GM18907 (cell line): ENCODE results near the gene NTM.

Experiments used
- ATAC-seq: cut with Tn5 transposase; IDR thresholded peaks from one replicate; pipeline ENCODE4 v1.9.1; 2021; ENCODE audit warnings: mild to moderate bottlenecking, moderate library complexity; ENCODE audit not compliant: unreplicated experiment

NTM gene

DNA sequence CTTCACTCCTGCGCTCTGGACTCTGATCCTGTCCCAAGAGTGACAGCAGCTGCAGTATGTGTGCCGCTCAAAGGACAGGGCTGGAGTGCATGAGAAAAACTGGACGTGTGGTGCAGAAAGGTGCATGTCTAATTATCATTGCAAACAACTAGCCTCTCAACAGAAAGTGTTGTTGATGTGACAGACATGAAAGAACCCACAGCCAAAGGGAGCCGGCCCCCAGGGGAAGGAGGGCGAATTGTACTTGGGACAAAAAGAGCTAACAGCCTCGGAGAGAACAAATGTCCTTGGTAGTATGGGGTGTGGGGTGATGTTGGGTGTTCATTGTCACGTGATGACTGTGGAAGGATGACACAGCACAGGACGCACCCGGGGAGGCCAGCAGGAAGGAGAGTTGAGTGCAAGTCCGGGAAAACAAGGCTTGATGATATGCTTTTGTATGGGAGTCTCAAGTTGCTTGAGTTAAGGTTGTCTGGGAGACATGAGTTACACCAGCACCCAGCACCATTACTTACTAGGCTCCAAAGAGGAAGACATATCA is 325.5 kb downstream of the NTM start:
- ATAC-seq: no peak

DNA sequence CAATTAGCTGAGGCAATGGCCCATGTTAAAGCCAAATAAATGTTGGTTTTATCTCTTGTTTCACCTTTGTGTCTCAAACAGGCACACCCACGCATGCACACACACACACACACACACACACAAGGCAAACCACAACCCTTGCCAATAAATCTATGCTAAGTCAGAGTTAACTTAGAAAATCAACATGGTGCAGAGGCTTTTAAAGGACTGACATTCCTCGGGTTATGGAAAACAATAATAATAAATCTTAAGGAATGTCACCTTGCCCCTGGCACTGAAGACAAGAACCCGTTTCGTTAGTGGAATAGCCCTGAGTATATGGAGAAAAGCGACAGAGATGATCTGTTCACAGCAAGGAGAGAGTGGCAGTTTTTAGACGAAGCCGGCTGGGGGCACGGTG is 326.3 kb downstream of the NTM start:
- no peak for ATAC-seq

- ATAC-seq: no peak
These were observed 332.9 kb downstream of the NTM start for GRCh38 chr11:131703311-131703710.

DNA sequence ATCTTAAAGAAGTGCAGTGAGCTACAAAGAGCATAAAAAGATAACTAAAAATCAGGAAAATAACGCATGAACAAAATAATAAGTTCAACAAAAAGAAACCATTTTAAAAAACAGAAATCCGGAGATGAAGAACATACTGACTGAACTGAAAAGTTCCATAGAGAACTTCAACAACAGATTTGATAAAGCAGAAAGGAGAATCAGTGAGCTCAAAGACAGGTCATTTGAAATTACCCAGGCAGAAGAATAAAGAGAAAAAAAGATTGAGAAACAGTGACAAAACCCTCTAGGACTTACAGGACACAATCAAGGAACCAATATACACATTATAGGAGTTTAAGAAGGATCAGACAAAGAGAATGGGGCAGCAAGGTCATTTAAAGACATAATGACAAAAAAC is 334.3 kb downstream of the NTM start:
- no peak for ATAC-seq

- no peak for ATAC-seq
These were observed 340.1 kb downstream of the NTM start for GRCh38 chr11:131710511-131710910.

DNA sequence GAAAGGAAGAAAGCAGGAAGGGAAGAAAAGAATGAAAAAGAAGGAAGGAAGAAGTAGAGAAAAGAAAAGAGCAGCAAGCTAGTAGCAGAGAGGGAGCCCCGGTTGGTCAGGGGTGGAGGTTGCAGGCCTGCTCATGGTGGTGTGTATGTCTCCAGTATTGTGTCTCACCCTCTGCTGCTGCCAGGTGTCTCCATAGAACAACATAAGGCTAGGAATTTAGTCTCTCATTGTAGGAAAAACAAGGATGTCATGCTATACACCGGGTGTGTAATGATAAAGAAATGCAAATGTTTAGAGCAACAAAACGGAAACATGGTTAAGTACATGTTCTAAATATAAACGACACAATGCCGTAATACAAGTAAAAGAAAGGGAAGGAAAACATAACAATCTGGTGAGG is 342.5 kb downstream of the NTM start:
- no peak for ATAC-seq

GRCh38 chr11:131713529-131714134 is 343.2 kb downstream of the NTM start:
- ATAC-seq: no peak

DNA sequence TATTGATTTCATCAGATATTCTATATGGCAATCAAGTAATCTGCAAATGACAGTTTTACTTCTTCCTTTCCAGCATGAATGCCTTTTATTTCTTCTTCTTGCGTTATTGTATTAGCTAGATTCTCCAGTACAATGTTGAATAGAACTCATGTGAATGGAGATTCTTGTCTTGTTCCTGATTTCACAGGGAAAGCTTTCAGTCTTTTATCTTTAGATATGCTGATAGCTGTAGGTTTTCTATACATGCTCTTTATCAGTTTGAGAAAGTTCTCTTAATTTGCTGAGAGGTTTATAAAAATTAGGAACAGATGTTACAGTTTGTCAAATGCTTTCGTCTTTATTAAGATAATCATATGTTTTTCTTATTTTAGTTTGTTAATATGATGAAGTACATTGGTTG is 347.2 kb downstream of the NTM start:
- no peak for ATAC-seq

GRCh38 chr11:131723088-131723487 is 352.7 kb downstream of the NTM start:
- no peak for ATAC-seq

GRCh38 chr11:131724436-131724975 is 354.1 kb downstream of the NTM start:
- no peak for ATAC-seq

DNA sequence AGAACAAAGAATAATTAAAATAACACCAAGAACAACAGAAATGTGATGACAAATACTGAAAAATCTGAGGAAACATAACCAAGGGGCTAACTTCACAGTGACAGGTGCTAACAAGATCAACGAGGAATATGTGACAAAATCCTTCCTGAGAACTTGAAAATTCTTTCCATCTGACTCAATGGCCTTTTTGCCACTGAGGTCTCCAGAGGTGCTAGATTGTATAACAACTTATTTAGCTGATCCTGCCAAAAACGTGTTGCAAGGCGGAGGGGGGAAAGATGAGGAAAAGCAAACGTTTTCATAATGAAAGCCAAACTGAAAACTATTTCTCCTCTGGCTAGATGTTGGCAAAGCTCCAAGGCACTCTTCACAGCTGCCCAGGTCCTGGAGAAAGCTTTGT is 364.5 kb downstream of the NTM start:
- ATAC-seq: no peak

- no peak for ATAC-seq
These were observed 366.9 kb downstream of the NTM start for GRCh38 chr11:131737357-131737756.

- ATAC-seq: no peak
These were observed 368.9 kb downstream of the NTM start for GRCh38 chr11:131739243-131739882.

GRCh38 chr11:131744847-131745246 is 374.4 kb downstream of the NTM start:
- no peak for ATAC-seq

DNA sequence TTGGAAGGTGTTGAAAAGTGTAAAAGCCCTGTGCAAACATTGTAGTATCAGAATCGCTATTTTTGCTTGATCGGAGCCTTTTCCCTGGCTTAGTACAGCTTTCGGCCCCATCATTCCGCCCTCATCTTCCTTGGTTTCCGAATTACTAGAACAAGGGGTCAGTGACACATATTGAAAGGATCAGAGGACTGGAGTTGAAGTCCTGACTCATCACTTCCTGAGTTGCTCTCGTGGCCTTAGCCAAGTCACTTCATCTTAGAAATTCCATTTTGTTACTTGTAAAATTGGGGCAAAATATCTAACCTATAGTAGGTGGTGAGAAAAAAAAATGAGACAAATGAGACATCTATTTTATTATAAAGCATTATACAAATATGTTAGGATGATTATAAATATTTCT is 375.0 kb downstream of the NTM start:
- no peak for ATAC-seq

DNA sequence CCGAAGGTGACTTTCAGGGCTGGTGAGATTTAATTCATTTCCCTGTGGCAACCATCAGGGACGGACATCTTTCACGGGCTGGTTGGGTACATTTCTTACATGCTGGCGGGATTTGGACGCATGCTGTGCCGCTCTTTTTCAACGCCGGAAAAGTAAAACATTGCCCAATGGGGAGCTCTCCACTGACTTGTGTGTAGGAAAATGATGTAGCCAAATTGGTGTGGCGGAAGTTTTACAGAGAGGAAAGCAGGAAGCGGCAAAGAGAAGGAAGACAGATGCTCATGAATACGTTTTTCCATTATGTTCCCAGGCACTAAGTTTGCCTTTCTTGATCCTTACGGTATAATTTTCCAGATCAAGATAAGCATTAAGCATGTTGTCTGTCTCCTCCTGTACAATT is 375.8 kb downstream of the NTM start:
- ATAC-seq: no peak

DNA sequence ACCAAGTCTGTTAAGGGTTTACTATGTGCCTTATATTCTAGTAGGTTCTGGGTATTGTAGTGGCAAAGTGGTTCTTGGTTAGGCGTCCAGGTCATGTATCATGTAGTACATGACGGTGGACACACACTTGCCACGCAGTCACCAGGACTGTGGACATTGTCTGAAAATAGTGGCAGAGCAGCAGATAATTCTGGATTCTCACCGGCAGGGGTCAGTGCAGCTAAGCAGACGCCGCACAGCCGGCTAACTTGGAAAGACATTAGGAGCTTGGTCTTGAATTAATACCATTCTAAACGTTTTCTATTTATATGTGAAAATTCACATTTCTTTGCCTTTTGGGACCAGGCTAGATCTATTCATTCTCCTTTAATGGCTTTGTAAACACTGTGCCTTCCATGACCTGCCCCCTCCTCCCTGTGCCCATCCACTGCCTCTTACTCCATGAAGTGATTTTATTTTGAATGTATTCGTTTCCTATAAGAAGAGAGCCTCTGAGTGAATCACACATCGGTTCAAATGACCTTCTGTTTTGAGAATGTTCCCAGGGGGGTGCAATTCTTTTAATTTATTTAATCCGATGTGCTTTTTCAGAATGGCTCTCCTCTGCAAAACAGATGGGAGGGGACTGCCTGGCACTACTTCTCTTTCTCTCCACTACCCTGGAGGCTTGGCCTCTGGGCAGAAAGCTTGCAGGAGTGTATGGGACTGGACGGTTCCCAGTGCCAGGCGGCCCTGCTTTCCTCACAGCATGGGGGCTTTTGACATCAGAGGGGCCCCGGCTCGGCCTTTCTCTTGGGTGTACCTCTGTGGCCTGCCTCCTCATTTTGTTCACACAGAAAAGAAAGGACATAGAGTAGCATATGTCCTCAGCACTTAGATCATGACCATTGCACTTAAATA is 378.0 kb downstream of the NTM start:
- no peak for ATAC-seq

GRCh38 chr11:131749101-131749500 is 378.7 kb downstream of the NTM start:
- ATAC-seq: no peak

DNA sequence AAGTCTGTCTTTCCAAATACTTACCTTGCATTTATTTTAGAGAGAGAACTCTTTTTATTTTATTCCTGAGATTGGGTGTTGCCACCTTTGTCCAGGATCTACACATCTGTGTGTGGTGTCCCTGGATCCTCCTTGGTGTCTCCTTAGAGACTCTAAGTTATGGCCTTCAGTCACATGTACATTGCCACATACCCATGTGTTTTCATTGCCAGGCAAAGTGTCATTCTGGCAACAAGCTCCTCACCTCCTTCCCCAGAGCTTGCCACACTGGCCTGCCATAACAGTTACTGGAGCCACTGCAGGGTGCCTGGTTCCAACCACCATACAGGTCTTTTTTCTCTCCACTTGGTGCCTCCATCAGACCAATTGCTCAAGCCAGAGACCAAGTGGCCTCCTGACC is 379.7 kb downstream of the NTM start:
- ATAC-seq: no peak

- no peak for ATAC-seq
These were observed 380.3 kb downstream of the NTM start for GRCh38 chr11:131750692-131751091.

DNA sequence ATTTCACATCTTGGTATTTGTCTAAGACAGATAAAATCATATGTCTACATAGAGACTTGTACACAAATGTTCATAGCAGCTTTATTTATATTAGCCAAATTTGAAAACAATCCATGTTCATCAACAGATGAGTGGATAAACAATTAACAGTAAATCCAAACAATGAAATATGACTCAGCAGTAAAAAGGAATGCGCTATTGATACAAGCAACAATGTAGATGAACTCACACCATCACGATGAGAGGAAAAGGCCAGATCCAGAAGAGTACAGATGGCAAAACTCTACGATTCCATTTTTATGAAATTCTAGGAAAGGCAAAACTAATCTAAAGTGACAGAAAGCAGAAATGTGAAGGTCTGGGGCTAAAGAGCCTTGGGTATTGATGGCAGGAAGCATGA is 384.3 kb downstream of the NTM start:
- ATAC-seq: no peak
